Retinal pigment epithelial cell (primary cell): ENCODE data around the gene COL5A2.
A peak's percentile ranks its signal among the peaks of the same experiment; 100 is the strongest.

Experiments
- DNase-seq: peaks from one replicate; pipeline ENCODE4 v3.0.0-alpha.2; 2010; ENCODE audit warnings: low read depth
- H3K4me3 ChIP-seq: 2 replicates; pipeline ENCODE4 v1.5.1; 2011; ENCODE audit warnings: mild to moderate bottlenecking, low read length, control low read depth, moderate library complexity
- TF ChIP-seq, protein P1 (sequence below): conservative IDR thresholded peaks from 2 replicates; pipeline ENCODE4 v1.5.1; 2011; ENCODE audit warnings: low read depth, low read length, control low read depth, inconsistent platforms

Gene COL5A2

GRCh38 chr2:189181706-189182105 is 2.1 kb upstream of the COL5A2 start:
- TF ChIP-seq, protein P1, sequence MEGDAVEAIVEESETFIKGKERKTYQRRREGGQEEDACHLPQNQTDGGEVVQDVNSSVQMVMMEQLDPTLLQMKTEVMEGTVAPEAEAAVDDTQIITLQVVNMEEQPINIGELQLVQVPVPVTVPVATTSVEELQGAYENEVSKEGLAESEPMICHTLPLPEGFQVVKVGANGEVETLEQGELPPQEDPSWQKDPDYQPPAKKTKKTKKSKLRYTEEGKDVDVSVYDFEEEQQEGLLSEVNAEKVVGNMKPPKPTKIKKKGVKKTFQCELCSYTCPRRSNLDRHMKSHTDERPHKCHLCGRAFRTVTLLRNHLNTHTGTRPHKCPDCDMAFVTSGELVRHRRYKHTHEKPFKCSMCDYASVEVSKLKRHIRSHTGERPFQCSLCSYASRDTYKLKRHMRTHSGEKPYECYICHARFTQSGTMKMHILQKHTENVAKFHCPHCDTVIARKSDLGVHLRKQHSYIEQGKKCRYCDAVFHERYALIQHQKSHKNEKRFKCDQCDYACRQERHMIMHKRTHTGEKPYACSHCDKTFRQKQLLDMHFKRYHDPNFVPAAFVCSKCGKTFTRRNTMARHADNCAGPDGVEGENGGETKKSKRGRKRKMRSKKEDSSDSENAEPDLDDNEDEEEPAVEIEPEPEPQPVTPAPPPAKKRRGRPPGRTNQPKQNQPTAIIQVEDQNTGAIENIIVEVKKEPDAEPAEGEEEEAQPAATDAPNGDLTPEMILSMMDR: no peak
- no peak overlapping the region for H3K4me3 ChIP-seq
- no peak for DNase-seq

- TF ChIP-seq, protein P1: no peak
- no peak for DNase-seq
- H3K4me3 ChIP-seq: peak overlapping the region; percentile 48
Measured at GRCh38 chr2:189178726-189179569, 613 bp downstream of the COL5A2 start.

GRCh38 chr2:189178054-189178453 is 1.5 kb downstream of the COL5A2 start:
- peak overlapping the region; percentile 48 for H3K4me3 ChIP-seq
- TF ChIP-seq, protein P1: peak; percentile 49
- no peak for DNase-seq

DNA sequence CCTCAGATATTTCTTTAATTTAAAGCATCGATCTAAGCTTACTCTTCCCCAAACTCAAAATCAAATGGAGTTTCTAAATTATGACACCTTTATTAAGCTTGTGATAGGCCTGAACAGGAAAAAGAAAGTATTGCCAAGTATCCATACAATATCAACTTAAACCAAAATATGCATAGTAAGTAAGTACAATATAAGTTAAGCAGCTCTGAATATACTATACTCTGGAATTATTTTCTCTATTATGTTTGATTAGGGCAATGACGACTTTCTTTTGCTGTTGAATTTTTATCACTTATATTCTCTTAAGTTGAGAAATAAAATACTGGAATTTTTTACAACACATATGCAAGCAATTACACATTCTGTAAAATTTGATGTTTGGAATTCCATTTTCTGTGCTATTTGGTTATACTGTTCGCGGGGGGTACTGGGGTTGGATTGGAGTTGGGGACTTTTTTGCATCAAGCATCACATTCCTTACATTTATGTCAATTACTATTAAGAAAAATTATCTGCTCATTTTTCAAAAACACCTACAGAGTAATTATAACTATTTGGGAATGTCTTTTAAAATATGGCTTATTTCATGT is 2.2 kb downstream of the COL5A2 start:
- TF ChIP-seq, protein P1: no peak
- H3K4me3 ChIP-seq: no peak overlapping the region
- DNase-seq: no peak

GRCh38 chr2:189176516-189176915 is 3.0 kb downstream of the COL5A2 start:
- no peak overlapping the region for H3K4me3 ChIP-seq
- no peak for DNase-seq
- TF ChIP-seq, protein P1: no peak

GRCh38 chr2:189175869-189176433 is 3.6 kb downstream of the COL5A2 start:
- no peak overlapping the region for H3K4me3 ChIP-seq
- no peak for DNase-seq
- TF ChIP-seq, protein P1: no peak
